ENCODE measurements around the gene PADI4. TPM values are rescaled to one million over a fixed set of nuclear protein-coding genes. Genes with fewer than 3 reads are reported as not detected.

PADI4 gene
- total and polyA plus RNA-seq, 2 of the 8 experiments (the other 6 are each of a cell fraction or from before 2014, with no cell fraction given) = 0.29 TPM; not detected in 1

DNA sequence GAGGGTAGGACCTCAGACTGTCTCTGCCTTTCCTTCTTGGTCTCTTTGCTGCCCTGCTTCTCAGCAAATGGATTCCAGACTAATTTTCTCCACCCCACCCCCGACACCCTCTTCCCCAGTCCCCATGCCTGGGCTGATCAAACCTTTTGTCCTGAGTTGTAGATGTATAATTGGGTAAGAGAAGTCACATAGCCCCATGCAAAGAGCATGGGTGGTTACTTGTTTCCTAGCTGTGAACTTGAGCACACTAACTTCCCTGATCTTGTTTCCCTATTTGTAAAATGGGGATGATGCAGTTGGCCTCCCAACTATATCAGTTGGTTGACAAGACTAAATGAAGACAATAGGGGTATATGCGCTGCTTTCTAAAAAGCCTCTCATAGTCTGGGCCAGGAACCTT, 73.2 kb downstream of the PADI4 start:
- H3K4me2 ChIP-seq (ENCODE audit: insufficient read depth in 1 of 2, low read depth in 2 of 2, low read length in 2 of 2) = no peak overlapping the region
- no peak overlapping the region for H4K8ac ChIP-seq (ENCODE audit: extremely low read depth, insufficient read depth, low read length)
- no peak overlapping the region for H2BK20ac ChIP-seq (ENCODE audit: low read length)
- 87% methylated on average over 2 of the region's 2 CpGs; no CpG with 5 or more reads in 1 of the 2 experiments for WGBS, 2 experiments (ENCODE audit: extremely low coverage in 1 of 2, insufficient coverage in 1 of 2, insufficient read length in 1 of 2, insufficient replicate concordance in 2 of 2, low coverage in 1 of 2, low lambda C conversion rate in 2 of 2, missing lambda C conversion rate in 1 of 2)
- H3K4me3 ChIP-seq (ENCODE audit: extremely low read depth in 1 of 4, insufficient read depth in 2 of 4, low read depth in 3 of 4, low read length in 4 of 4) = no peak overlapping the region
- FAIRE-seq = no peak
- no peak overlapping the region for H4K5ac ChIP-seq (ENCODE audit: insufficient read length, low read depth, low read length)
- no peaks in the 10 kb centered on the region for H3K23me2 ChIP-seq (ENCODE audit: low read depth, low read length)
- H3K79me1 ChIP-seq (ENCODE audit: low read depth, low read length) = no peaks in the 10 kb centered on the region
- H3K27ac ChIP-seq (ENCODE audit: low read depth, low read length) = no peak overlapping the region
- DNase-seq (ENCODE audit: low read depth in 1 of 2, low spot score in 2 of 2) = no peak
- H3K36me3 ChIP-seq (ENCODE audit: control insufficient read depth in 2 of 4, insufficient read depth in 4 of 4, low read length in 3 of 4) = no peaks in the 10 kb centered on the region
- H2AK5ac ChIP-seq (ENCODE audit: low read depth, low read length) = no peak overlapping the region
- H3K56ac ChIP-seq (replicated peaks; ENCODE audit: insufficient read length, low read depth, low read length) = no peak overlapping the region
- no peak overlapping the region for H3K9ac ChIP-seq (replicated peaks in 1 of 4; ENCODE audit: extremely low read depth in 1 of 4, low read depth in 3 of 4, low read length in 3 of 4)
- CTCF ChIA-PET (ENCODE audit: partially characterized antibody) = interaction anchor here (0.7 to 2.2 kb wide), 6 partner anchors 10 to 201 kb away, joined by 3 to 9 read pairs (median 4); partner anchors contain the start of gene PADI6
- H3K4me1 ChIP-seq (replicated peaks in 1 of 4; ENCODE audit: control insufficient read depth in 3 of 4, insufficient read depth in 4 of 4, low read length in 3 of 4) = peaks cover 5 to 12% (median 10%) of the 10 kb centered on the region in 4 experiments; a peak in 6 of 7 replicates
- H3K14ac ChIP-seq (ENCODE audit: insufficient read length) = no peak overlapping the region
- H4K91ac ChIP-seq (replicated peaks; ENCODE audit: insufficient read length, low read length) = no peak overlapping the region
- TF ChIP-seq CHD1 (IDR thresholded peaks at IDR 0.05; ENCODE audit: low read depth, low read length) (no peak), NANOG (IDR thresholded peaks at IDR 0.05; ENCODE audit: insufficient read depth, low read depth, low read length, poor library complexity, severe bottlenecking) (no peak), ZNF274 (IDR thresholded peaks at IDR 0.05; ENCODE audit: borderline replicate concordance, extremely low read depth, low read length) (no peak), SP2 (IDR thresholded peaks at IDR 0.05; ENCODE audit: low read length) (no peak), RXRA (IDR thresholded peaks at IDR 0.05; ENCODE audit: insufficient read depth, low read depth, low read length) (no peak), NRF1 (IDR thresholded peaks at IDR 0.05; ENCODE audit: low read depth, low read length) (no peak), FOSL1 (IDR thresholded peaks at IDR 0.05; ENCODE audit: insufficient read depth, low read depth, low read length) (no peak), PHF8 (conservative IDR thresholded peaks at IDR 0.05; ENCODE audit: low read depth, low read length) (no peak)
- TF ChIP-seq, protein P1, sequence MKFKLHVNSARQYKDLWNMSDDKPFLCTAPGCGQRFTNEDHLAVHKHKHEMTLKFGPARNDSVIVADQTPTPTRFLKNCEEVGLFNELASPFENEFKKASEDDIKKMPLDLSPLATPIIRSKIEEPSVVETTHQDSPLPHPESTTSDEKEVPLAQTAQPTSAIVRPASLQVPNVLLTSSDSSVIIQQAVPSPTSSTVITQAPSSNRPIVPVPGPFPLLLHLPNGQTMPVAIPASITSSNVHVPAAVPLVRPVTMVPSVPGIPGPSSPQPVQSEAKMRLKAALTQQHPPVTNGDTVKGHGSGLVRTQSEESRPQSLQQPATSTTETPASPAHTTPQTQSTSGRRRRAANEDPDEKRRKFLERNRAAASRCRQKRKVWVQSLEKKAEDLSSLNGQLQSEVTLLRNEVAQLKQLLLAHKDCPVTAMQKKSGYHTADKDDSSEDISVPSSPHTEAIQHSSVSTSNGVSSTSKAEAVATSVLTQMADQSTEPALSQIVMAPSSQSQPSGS (IDR thresholded peaks at IDR 0.05; ENCODE audit: low read length) = no peak
- H3K4ac ChIP-seq (replicated peaks; ENCODE audit: insufficient read length, low read depth, low read length) = no peak overlapping the region
- H3K18ac ChIP-seq (ENCODE audit: extremely low read depth, low read length) = no peak overlapping the region
- H3K23ac ChIP-seq (ENCODE audit: insufficient read length) = no peak overlapping the region
- no peaks in the 10 kb centered on the region for H3K79me2 ChIP-seq (ENCODE audit: control insufficient read depth in 1 of 2, insufficient read depth in 2 of 2, low read length in 2 of 2)
- H2BK120ac ChIP-seq (replicated peaks; ENCODE audit: low read depth, low read length) = no peak overlapping the region
- no peak overlapping the region for H2BK15ac ChIP-seq (ENCODE audit: low read length)
- H2BK5ac ChIP-seq (ENCODE audit: low read depth, low read length) = no peak overlapping the region
- POLR2A ChIA-PET (ENCODE audit: partially characterized antibody) = interaction anchor here (0.5 to 1.2 kb wide), 4 partner anchors 10 to 61 kb away, joined by 3 to 4 read pairs (median 4); no protein-coding TSS in a partner anchor
- no peak overlapping the region for H2AFZ ChIP-seq (ENCODE audit: low read length)
- no peak overlapping the region for H2BK12ac ChIP-seq (ENCODE audit: low read depth, low read length)
- H3K9me3 ChIP-seq (ENCODE audit: insufficient read depth in 2 of 2, low read depth in 1 of 2, low read length in 1 of 2) = no peaks in the 10 kb centered on the region
- H4K20me1 ChIP-seq (replicated peaks in 1 of 2; ENCODE audit: control insufficient read depth in 1 of 2, insufficient read depth in 2 of 2, low read length in 2 of 2) = no peaks in the 10 kb centered on the region
- H3K27me3 ChIP-seq (replicated peaks in 1 of 4; ENCODE audit: control insufficient read depth in 3 of 4, extremely low read depth in 1 of 4, insufficient read depth in 3 of 4, low read length in 3 of 4) = no peaks in the 10 kb centered on the region

Data from H1 (cell line).